Loucy (cell line): ENCODE measurements around the gene TRMO.

ENCODE experiments used
- CTCF ChIP-seq: fragments of 200-600 bp; sonication (generic); conservative IDR thresholded peaks from 2 replicates; pipeline ENCODE4 v1.5.1; 2014; ENCODE audit warnings: mild to moderate bottlenecking, antibody characterized with exemption, low read length
- EZH2phosphoT487 ChIP-seq: fragments of 200-600 bp; IDR thresholded peaks from 2 replicates; pipeline ENCODE4 v1.6.1; 2018; ENCODE audit warnings: antibody characterized with exemption, mild to moderate bottlenecking, moderate library complexity, borderline replicate concordance

- TF ChIP-seq CTCF, result no peak
- TF ChIP-seq EZH2phosphoT487, result no peak
These were observed 47.2 kb downstream of the TRMO start for GRCh38 chr9:97875111-97875510.
